HepG2 (cell line): ENCODE results near the gene CGNL1.

Source experiments
- CBX2 ChIP-seq, 2 experiments: fragments of 200-600 bp in 1 of 2; sonication (generic); formaldehyde crosslinking in 1 of 2; IDR thresholded peaks; 2 replicates each; pipeline versions ENCODE4 v1.7.0 to v1.8.1; 2018 to 2022; ENCODE audit warnings: low read depth in 2 of 2, low read length in 1 of 2, mild to moderate bottlenecking in 1 of 2, missing genetic modification reagents in 1 of 2
- CEBPB ChIP-seq: IDR thresholded peaks from 2 replicates; pipeline ENCODE4 v1.6.1; 2011; ENCODE audit warnings: low read depth, low read length, improper control_type of control experiment, borderline replicate concordance
- CTCF ChIP-seq: sonication (generic); formaldehyde crosslinking; IDR thresholded peaks from 2 replicates; pipeline ENCODE4 v1.5.0; 2020; ENCODE audit warnings: mild to moderate bottlenecking, missing genetic modification reagents, moderate library complexity
- JDP2 ChIP-seq: sonication (generic); formaldehyde crosslinking; IDR thresholded peaks from 2 replicates; pipeline ENCODE4 v1.8.1; 2022; ENCODE audit warnings: missing genetic modification reagents, borderline replicate concordance
- MAZ ChIP-seq, 2 experiments: sonication (generic) in 1 of 2; formaldehyde crosslinking in 1 of 2; IDR thresholded peaks; 2 replicates each; pipeline versions ENCODE4 v1.5.0 to v1.6.1; 2012 to 2020; ENCODE audit warnings: low read depth in 2 of 2, mild to moderate bottlenecking in 2 of 2, borderline replicate concordance in 1 of 2, improper control_type of control experiment in 1 of 2, low read length in 1 of 2, missing genetic modification reagents in 1 of 2, moderate library complexity in 1 of 2
- MIER3 ChIP-seq: IDR thresholded peaks from 2 replicates; pipeline ENCODE4 v1.6.1; 2016; ENCODE audit warnings: missing compliant biosample characterization, borderline replicate concordance
- MTF2 ChIP-seq: sonication (generic); formaldehyde crosslinking; IDR thresholded peaks from 2 replicates; pipeline ENCODE4 v1.5.0; 2020; ENCODE audit warnings: missing genetic modification reagents, borderline replicate concordance
- REST ChIP-seq, 2 experiments: IDR thresholded peaks; 2 replicates each; pipeline ENCODE4 v1.6.1; 2011 to 2012; ENCODE audit warnings: low read length in 2 of 2, borderline replicate concordance in 1 of 2, low read depth in 1 of 2, mild to moderate bottlenecking in 1 of 2, moderate library complexity in 1 of 2
- ZBTB49 ChIP-seq: sonication (generic); formaldehyde crosslinking; IDR thresholded peaks from 2 replicates; pipeline ENCODE4 v1.4.0; 2020; ENCODE audit warnings: missing genetic modification reagents, borderline replicate concordance
- ZNF558 ChIP-seq: sonication (generic); formaldehyde crosslinking; IDR thresholded peaks from 2 replicates; pipeline ENCODE4 v1.9.0; 2022; ENCODE audit warnings: mild to moderate bottlenecking, missing genetic modification reagents, borderline replicate concordance
- ZNF703 ChIP-seq: sonication (generic); formaldehyde crosslinking; IDR thresholded peaks from 2 replicates; pipeline ENCODE4 v1.5.1; 2020; ENCODE audit warnings: missing genetic modification reagents, mild to moderate bottlenecking, moderate library complexity, borderline replicate concordance

- TF ChIP-seq ZNF703 (CRISPR knock-in tag) (no peak), MIER3 (CRISPR knock-in tag) (no peak), REST (IDR thresholded peaks at IDR 0.05; ENCODE audit: borderline replicate concordance in 1 of 2, low read depth in 1 of 2, low read length in 2 of 2) (no peak), CBX2 (IDR thresholded peaks at IDR 0.05; ENCODE audit: low read depth, low read length) (no peak), CBX2 (CRISPR knock-in tag; IDR thresholded peaks at IDR 0.05; ENCODE audit: low read depth) (no peak), MTF2 (no peak), ZNF558 (CRISPR knock-in tag) (no peak), JDP2 (no peak), ZBTB49 (CRISPR knock-in tag) (no peak), CEBPB (no peak), CTCF (no peak), MAZ (IDR thresholded peaks at IDR 0.05; ENCODE audit: borderline replicate concordance, low read depth, low read length) (no peak), MAZ (CRISPR knock-in tag; IDR thresholded peaks at IDR 0.05; ENCODE audit: low read depth) (no peak)
Measured at GRCh38 chr15:57555270-57555669, 179.0 kb downstream of the CGNL1 start.
